ENCODE measurements around the gene ACSM3.

GRCh38 chr16:20838240-20838639 is 74.4 kb downstream of the ACSM3 start:
- TF ChIP-seq POLR2AphosphoS5 (IDR thresholded peaks at IDR 0.05; ENCODE audit: insufficient read depth, low read depth, low read length), result no peak
- no peak for TF ChIP-seq JUN (IDR thresholded peaks at IDR 0.05; ENCODE audit: borderline replicate concordance, insufficient read depth, insufficient read length, low read depth)
- no peak for TF ChIP-seq POLR2A (IDR thresholded peaks at IDR 0.05; ENCODE audit: low read depth, low read length)
- TF ChIP-seq CTCF (IDR thresholded peaks at IDR 0.05; ENCODE audit: extremely low read depth in 1 of 2, insufficient read depth in 1 of 2, low read depth in 1 of 2, low read length in 2 of 2), result no peak
- no peak for TF ChIP-seq MAX (IDR thresholded peaks at IDR 0.05; ENCODE audit: insufficient read depth, insufficient read length)
- no peak for TF ChIP-seq GATA2 (IDR thresholded peaks at IDR 0.05; ENCODE audit: insufficient read depth, insufficient read length, low read depth, low read length)
- TF ChIP-seq EZH2 (IDR thresholded peaks at IDR 0.05; ENCODE audit: borderline replicate concordance, low read depth, low read length, severe bottlenecking), result no peak
- no peak for TF ChIP-seq FOS (IDR thresholded peaks at IDR 0.05; ENCODE audit: borderline replicate concordance, insufficient read depth, low read length)

Data from endothelial cell of umbilical vein (primary cell).